Measurements from ENCODE around the gene EMC9.

DNA sequence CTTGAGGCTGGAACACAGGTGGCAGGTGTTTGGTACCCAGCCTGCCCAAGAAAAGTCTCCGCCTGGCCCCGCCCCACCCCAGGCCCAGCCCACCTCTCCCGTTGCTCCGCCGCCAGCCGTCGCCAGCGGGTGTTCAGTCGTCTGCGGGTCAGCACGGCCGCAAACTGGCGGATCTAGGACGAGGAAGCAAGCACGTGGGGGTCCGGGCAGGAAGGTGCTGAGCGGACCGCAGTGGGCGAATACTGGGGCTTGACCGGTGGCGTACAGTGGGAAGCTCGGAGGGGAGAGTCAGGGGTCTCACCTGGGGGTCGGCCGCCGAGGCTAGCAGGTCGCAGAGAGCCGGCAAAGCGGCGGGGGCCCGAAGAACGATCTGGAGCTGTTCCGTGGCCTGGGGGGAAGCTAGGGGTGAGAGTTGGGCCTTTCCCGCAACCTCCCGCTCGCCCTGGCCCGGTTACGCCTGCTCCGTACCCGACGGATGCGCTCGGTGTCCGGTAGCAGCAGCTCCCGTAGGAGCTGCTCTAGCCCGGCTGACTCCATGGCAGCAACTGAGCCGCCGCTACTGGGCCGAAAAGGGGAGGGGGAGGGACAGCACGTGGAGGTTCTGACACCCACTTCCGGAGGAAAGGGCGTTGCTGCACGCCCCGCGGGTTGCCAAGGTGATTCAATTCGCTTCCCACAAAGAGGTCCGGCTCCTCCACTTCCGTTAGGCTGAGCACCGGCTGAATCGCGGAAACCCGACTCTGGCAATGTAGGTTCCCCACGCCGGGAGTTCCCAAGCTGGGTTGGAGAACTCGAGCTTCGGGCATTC lies 47.1 kb upstream of the EMC9 start, which contains the start of gene IPO4:
- TF ChIP-seq SIN3A (IDR thresholded peaks at IDR 0.05; ENCODE audit: borderline replicate concordance, insufficient read depth, low read length) (peak; percentile 98), TAF1 (IDR thresholded peaks at IDR 0.05; ENCODE audit: borderline replicate concordance, insufficient read depth, low read length) (peak; percentile 78; the same call in 1 of the 2 replicates)

Measured in PFSK-1 (cell line).